HepG2 (cell line): Measurements from ENCODE around the gene IARS2. TPM values are rescaled to one million over a fixed set of nuclear protein-coding genes. Genes with fewer than 3 reads are reported as not detected.

ENCODE experiments used
- ATAC-seq: fragments of 200-7000 bp; cut with Tn5 transposase; 3 replicates; pipeline ENCODE4 v1.9.1; 2020; ENCODE audit warnings: mild to moderate bottlenecking, moderate library complexity
- BruUV-seq: library from RNA; stranded (reverse); fragments of 400-500 nt; replicated peaks from 2 replicates; lab custom pipeline; 2021; lab: Mats Ljungman, UMichigan
- CTCF ChIA-PET: fragments of 300-600 bp; formaldehyde crosslinking; extraction: SDS; loops from one replicate; lab custom pipeline; 2021; ENCODE audit warnings: low total read pairs, inconsistent platforms, low intra/inter-chr PET ratio; lab: Yijun Ruan, JAX
- POLR2A ChIA-PET: fragments of 350-600 bp; sonication (Branson Sonifier 250); formaldehyde crosslinking; loops from one replicate; lab custom pipeline; 2020; ENCODE audit warnings: antibody characterized with exemption, inconsistent platforms; lab: Yijun Ruan, JAX
- DNase-seq: peaks from one replicate; pipeline ENCODE4 v3.0.0-alpha.2; 2015; ENCODE audit warnings: low spot score
- FAIRE-seq: peaks from 3 replicates; lab custom pipeline; 2011; peaks lifted over from hg19 to GRCh38; lab: Jason Lieb, UNC
- H2AFZ ChIP-seq: one replicate; pipeline ENCODE4 v1.6.1; 2011; ENCODE audit warnings: low read length, inconsistent platforms
- H3K27ac ChIP-seq: fragments of 300-600 bp; 3 replicates; pipeline ENCODE4 v1.8.0; 2011; ENCODE audit warnings: mixed run types, mild to moderate bottlenecking, mixed read lengths, low read length, inconsistent platforms; ENCODE audit not compliant: insufficient read depth; ENCODE audit errors: extremely low read length
- H3K27me3 ChIP-seq, 2 experiments: fragments of 200-600 bp in 1 of 2; 2 replicates in 1 of 2; 3 replicates in 1 of 2; pipeline versions ENCODE4 v1.6.0 to v1.8.0; 2011; ENCODE audit warnings: low read length in 2 of 2, mild to moderate bottlenecking in 2 of 2, moderate library complexity in 2 of 2, inconsistent platforms in 1 of 2; ENCODE audit not compliant: insufficient read depth in 2 of 2, control insufficient read depth in 1 of 2
- H3K36me3 ChIP-seq, 2 experiments: fragments of 200-600 bp in 1 of 2; replicated peaks in 1 of 2; 2 replicates in 1 of 2; 3 replicates in 1 of 2; pipeline versions ENCODE4 v1.5.1 to v1.8.0; 2011; ENCODE audit warnings: low read length in 2 of 2, inconsistent platforms in 1 of 2; ENCODE audit not compliant: insufficient read depth in 2 of 2, control insufficient read depth in 1 of 2
- H3K4me1 ChIP-seq: 2 replicates; pipeline ENCODE4 v1.5.1; 2012; ENCODE audit warnings: low read length, inconsistent platforms; ENCODE audit not compliant: insufficient read depth
- H3K4me2 ChIP-seq: 2 replicates; pipeline ENCODE4 v1.6.0; 2011; ENCODE audit warnings: low read depth, low read length, inconsistent platforms
- H3K4me3 ChIP-seq, 3 experiments: fragments of 200-600 bp in 1 of 3; sonication (generic), shearing (Covaris generic) in 1 of 3; replicated peaks in 1 of 3; 2 replicates each; pipeline ENCODE4 v1.5.1; 2011 to 2016; ENCODE audit warnings: low read length in 3 of 3, inconsistent platforms in 2 of 3, low read depth in 2 of 3, mild to moderate bottlenecking in 2 of 3, control low read depth in 1 of 3, mixed read lengths in 1 of 3; ENCODE audit not compliant: insufficient read depth in 1 of 3
- H3K79me2 ChIP-seq: one replicate; pipeline ENCODE4 v1.6.1; 2011; ENCODE audit warnings: low read length, inconsistent platforms; ENCODE audit not compliant: insufficient read depth
- H3K9ac ChIP-seq: 2 replicates; pipeline ENCODE4 v1.6.0; 2011; ENCODE audit warnings: mild to moderate bottlenecking, low read depth, low read length, inconsistent platforms; ENCODE audit not compliant: insufficient read depth
- H3K9me3 ChIP-seq: 2 replicates; pipeline ENCODE4 v1.5.1; 2012; ENCODE audit warnings: mild to moderate bottlenecking, low read length
- H4K20me1 ChIP-seq: 2 replicates; pipeline ENCODE4 v1.6.0; 2011; ENCODE audit warnings: inconsistent platforms, mild to moderate bottlenecking, low read length, moderate library complexity; ENCODE audit not compliant: insufficient read depth
- IKZF4 ChIP-seq: sonication (generic); formaldehyde crosslinking; IDR thresholded peaks from 2 replicates; pipeline ENCODE4 v1.5.1; 2020; ENCODE audit warnings: borderline replicate concordance, mild to moderate bottlenecking, low read depth, missing genetic modification reagents; ENCODE audit errors: not compliant biosample characterization
- ISL2 ChIP-seq: sonication (generic); formaldehyde crosslinking; IDR thresholded peaks from 2 replicates; pipeline ENCODE4 v1.5.0; 2020; ENCODE audit warnings: missing genetic modification reagents
- KDM4B ChIP-seq: sonication (generic); formaldehyde crosslinking; IDR thresholded peaks from 2 replicates; pipeline ENCODE4 v1.4.0; 2020; ENCODE audit warnings: missing genetic modification reagents
- KLF16 ChIP-seq, 2 experiments: sonication (generic) in 1 of 2; formaldehyde crosslinking in 1 of 2; IDR thresholded peaks; 2 replicates each; pipeline versions ENCODE4 v1.6.1 to v1.8.0; 2016 to 2023; ENCODE audit warnings: missing genetic modification reagents in 2 of 2, missing compliant biosample characterization in 1 of 2
- MEF2D ChIP-seq: sonication (generic); formaldehyde crosslinking; IDR thresholded peaks from 2 replicates; pipeline ENCODE4 v1.5.1; 2020; ENCODE audit warnings: mild to moderate bottlenecking, missing genetic modification reagents
- MXD1 ChIP-seq: sonication (generic); formaldehyde crosslinking; IDR thresholded peaks from 2 replicates; pipeline ENCODE4 v1.4.0; 2020; ENCODE audit warnings: mild to moderate bottlenecking, missing genetic modification reagents
- PCBP1 ChIP-seq: fragments of 200-400 bp; formaldehyde crosslinking; IDR thresholded peaks from 2 replicates; pipeline ENCODE4 v1.6.1; 2017; ENCODE audit warnings: mild to moderate bottlenecking, low read depth, low read length, borderline replicate concordance
- SRSF9 ChIP-seq: fragments of 200-400 bp; formaldehyde crosslinking; IDR thresholded peaks from 2 replicates; pipeline ENCODE4 v1.6.1; 2018; ENCODE audit warnings: borderline replicate concordance, mild to moderate bottlenecking, low read depth, low read length; ENCODE audit not compliant: insufficient read depth, poor library complexity, severe bottlenecking
- SRY ChIP-seq: sonication (generic); formaldehyde crosslinking; IDR thresholded peaks from 2 replicates; pipeline ENCODE4 v1.8.0; 2022; ENCODE audit warnings: mild to moderate bottlenecking, missing genetic modification reagents
- TEAD3 ChIP-seq: optimal IDR thresholded peaks from 2 replicates; pipeline ENCODE3; 2016; ENCODE audit warnings: borderline replicate concordance
- YEATS2 ChIP-seq: sonication (generic); formaldehyde crosslinking; IDR thresholded peaks from 2 replicates; pipeline ENCODE4 v1.4.0; 2020; ENCODE audit warnings: missing genetic modification reagents, borderline replicate concordance
- ZNF280D ChIP-seq: sonication (generic); formaldehyde crosslinking; IDR thresholded peaks from 2 replicates; pipeline ENCODE4 v1.5.1; 2020; ENCODE audit warnings: mild to moderate bottlenecking, missing genetic modification reagents
- ZNF33B ChIP-seq: sonication (generic); formaldehyde crosslinking; IDR thresholded peaks from 2 replicates; pipeline ENCODE4 v1.5.1; 2020; ENCODE audit warnings: mild to moderate bottlenecking, missing genetic modification reagents
- ZNF362 ChIP-seq: sonication (generic); formaldehyde crosslinking; IDR thresholded peaks from 2 replicates; pipeline ENCODE4 v1.4.0; 2020; ENCODE audit warnings: missing genetic modification reagents, mild to moderate bottlenecking, borderline replicate concordance
- ZNF660 ChIP-seq: sonication (generic); formaldehyde crosslinking; IDR thresholded peaks from 2 replicates; pipeline ENCODE4 v1.5.1; 2020; ENCODE audit warnings: mild to moderate bottlenecking, low read depth, missing genetic modification reagents, borderline replicate concordance
- ZSCAN30 ChIP-seq: sonication (generic); formaldehyde crosslinking; IDR thresholded peaks from 2 replicates; pipeline ENCODE4 v1.5.0; 2020; ENCODE audit warnings: mild to moderate bottlenecking, missing genetic modification reagents
- WGBS: methylation state at CpG from one replicate; pipeline ENCODE4 v1.1.6; 2017; ENCODE audit warnings: low lambda C conversion rate; 5-methylcytosine and 5-hydroxymethylcytosine counted together
- in situ Hi-C: cut with HindIII; loops from 2 replicates; pipeline ENCODE4 v1.10.0; 2017; ENCODE audit warnings: low pct_unique_long_range_greater_than_20kb; ENCODE audit not compliant: extremely low pct_ligation_motif_present
- intact Hi-C: fragments of 100-400 bp; cut with micrococcal nuclease; formaldehyde crosslinking; loops from one replicate; pipeline ENCODE4 v1.10.0; 2022; ENCODE audit not compliant: unreplicated experiment
- polyA plus RNA-seq, 8 experiments: library from polyadenylated mRNA; depleted of rRNA in 3 of 8; stranded (reverse) in 7 of 8; unstranded in 1 of 8; fragments of >200 nt; fragmentation: Illumina TruSeq in 4 of 8; extraction: Trizol in 4 of 8; gene quantifications; 2 replicates each; pipeline versions ENCODE4 v1.2.1 to v1.2.3, GENCODE V29; 2011 to 2016; ENCODE audit warnings: low read depth in 4 of 8, missing spikeins in 1 of 8, mixed read lengths in 1 of 8; ENCODE audit not compliant: insufficient read depth in 1 of 8
- total RNA-seq, 5 experiments: library from RNA; depleted of rRNA; stranded (reverse); fragments of >200 nt; fragmentation: Illumina TruSeq; extraction: Trizol; gene quantifications; 2 replicates each; pipeline ENCODE4 v1.2.3, GENCODE V29; 2016; ENCODE audit warnings: low read depth in 1 of 5

Gene IARS2
- total and polyA plus RNA-seq, 2 of the 13 experiments (the other 11 are each of a cell fraction or from before 2014, with no cell fraction given): 28.6 to 122 TPM

- no peak for TF ChIP-seq ZNF362 (CRISPR knock-in tag)
- no peak for TF ChIP-seq ISL2 (CRISPR knock-in tag)
- TF ChIP-seq MXD1 (CRISPR knock-in tag): no peak
- no peak for TF ChIP-seq PCBP1
- TF ChIP-seq MEF2D: no peak
Observed at GRCh38 chr1:220149742-220150141, 55.8 kb downstream of the IARS2 start (continued).

- ChIA-PET POLR2A (no interaction called here), CTCF (no interaction called here)
- no peak overlapping the region for H3K9ac ChIP-seq
- no peak overlapping the region for H3K27ac ChIP-seq
- DNase-seq (no peak), FAIRE-seq (no peak), ATAC-seq (no peak; the same call in 2 of the 3 replicates)
- no peaks in the 10 kb centered on the region for H3K27me3 ChIP-seq
- H4K20me1 ChIP-seq: no peaks in the 10 kb centered on the region; the same call in 1 of the 2 replicates
- TF ChIP-seq TEAD3 (CRISPR knock-in tag) (no peak), KLF16 (CRISPR knock-in tag; IDR thresholded peaks at IDR 0.05) (no peak), ZSCAN30 (CRISPR knock-in tag) (no peak), ZNF280D (CRISPR knock-in tag) (no peak), ZNF660 (CRISPR knock-in tag) (no peak), YEATS2 (CRISPR knock-in tag) (no peak), KDM4B (no peak), SRSF9 (no peak), ZNF33B (CRISPR knock-in tag) (no peak), IKZF4 (CRISPR knock-in tag) (no peak), SRY (CRISPR knock-in tag) (no peak)
- no peaks in the 10 kb centered on the region for H3K4me1 ChIP-seq
- intact Hi-C loops (no loop called here), in situ Hi-C loops (no loop called here)
- no peak overlapping the region for H3K4me2 ChIP-seq
- H3K36me3 ChIP-seq: peaks cover 6 to 33% of the 10 kb centered on the region in 2 experiments; a peak in 4 of 5 replicates
- no TSS peak for BruUV-seq
- H2AFZ ChIP-seq: no peak overlapping the region
- no peak overlapping the region for H3K4me3 ChIP-seq
- WGBS: 100% methylated on average over 3 of the region's 3 CpGs
- H3K9me3 ChIP-seq: no peaks in the 10 kb centered on the region
- no peaks in the 10 kb centered on the region for H3K79me2 ChIP-seq
Observed at GRCh38 chr1:220151454-220151853, 57.5 kb downstream of the IARS2 start.
